GM21423 (cell line): ENCODE data around the gene BOLL.
"Not testable (repeated sequence)": the region's sequence is repeated elsewhere in the genome, so short reads cannot be mapped to it uniquely, and the experiment has no call there.

ENCODE experiments used
- ATAC-seq: cut with Tn5 transposase; IDR thresholded peaks from one replicate; pipeline ENCODE4 v1.9.1; 2021; ENCODE audit warnings: mild to moderate bottlenecking, moderate library complexity; ENCODE audit not compliant: unreplicated experiment

Gene BOLL

GRCh38 chr2:197707316-197708213 lies 77.6 kb downstream of the BOLL start:
- no peak for ATAC-seq

GRCh38 chr2:197706839-197707207 lies 78.3 kb downstream of the BOLL start:
- ATAC-seq: no peak

DNA sequence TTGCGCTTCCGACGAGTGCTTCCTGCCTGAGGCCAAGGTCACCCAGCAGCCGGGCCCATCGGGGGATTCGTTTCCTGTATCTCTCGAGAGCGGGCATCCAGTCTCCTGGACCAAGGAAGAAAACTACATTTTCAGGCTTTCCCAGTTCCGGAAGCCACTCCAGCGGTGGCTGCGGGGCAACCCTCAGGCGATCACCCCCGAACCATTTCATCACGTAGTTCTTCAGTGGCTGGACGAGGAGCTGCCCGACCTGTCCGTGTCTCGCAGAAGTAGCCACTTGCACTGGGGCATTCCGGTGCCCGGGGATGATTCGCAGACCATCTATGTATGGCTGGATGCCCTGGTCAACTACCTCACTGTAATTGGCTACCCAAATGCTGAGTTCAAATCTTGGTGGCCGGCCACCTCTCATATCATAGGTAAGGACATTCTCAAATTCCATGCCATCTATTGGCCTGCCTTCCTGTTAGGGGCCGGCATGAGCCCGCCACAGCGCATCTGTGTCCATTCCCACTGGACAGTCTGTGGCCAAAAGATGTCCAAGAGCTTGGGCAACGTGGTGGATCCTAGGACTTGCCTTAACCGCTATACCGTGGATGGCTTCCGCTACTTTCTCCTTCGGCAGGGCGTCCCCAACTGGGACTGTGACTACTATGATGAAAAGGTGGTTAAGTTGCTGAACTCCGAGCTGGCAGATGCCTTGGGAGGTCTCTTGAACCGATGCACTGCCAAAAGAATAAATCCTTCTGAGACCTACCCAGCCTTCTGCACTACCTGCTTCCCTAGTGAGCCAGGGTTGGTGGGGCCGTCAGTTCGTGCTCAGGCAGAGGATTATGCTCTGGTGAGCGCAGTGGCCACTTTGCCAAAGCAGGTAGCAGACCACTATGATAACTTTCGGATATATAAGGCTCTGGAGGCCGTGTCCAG lies 78.9 kb downstream of the BOLL start:
- ATAC-seq: no peak

DNA sequence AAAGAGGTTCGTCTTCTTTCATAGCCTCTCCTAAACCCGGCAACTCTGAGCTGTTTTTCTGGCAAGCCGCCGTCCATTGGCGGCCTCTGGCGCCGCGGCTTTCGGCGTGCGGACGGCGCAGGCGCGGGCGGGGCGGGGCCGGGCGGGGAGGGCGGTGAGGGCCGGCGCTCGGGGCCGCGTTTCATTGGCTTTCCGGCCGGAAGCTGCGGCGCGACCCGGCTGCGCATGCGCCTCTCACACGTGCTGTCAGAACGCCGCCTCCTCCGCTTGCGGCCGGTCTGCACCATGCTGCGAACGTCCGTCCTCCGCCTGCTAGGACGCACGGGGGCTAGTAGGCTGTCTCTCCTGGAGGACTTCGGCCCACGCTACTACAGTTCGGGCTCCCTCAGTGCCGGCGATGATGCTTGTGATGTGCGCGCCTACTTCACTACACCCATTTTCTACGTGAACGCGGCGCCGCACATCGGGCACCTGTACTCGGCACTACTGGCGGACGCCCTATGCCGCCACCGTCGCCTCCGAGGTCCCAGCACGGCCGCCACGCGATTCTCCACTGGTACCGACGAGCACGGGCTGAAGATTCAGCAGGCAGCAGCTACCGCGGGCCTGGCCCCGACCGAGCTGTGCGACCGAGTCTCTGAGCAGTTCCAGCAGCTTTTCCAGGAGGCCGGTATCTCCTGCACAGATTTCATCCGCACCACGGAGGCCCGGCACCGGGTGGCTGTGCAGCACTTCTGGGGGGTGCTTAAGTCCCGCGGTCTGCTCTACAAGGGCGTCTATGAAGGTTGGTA lies 79.8 kb downstream of the BOLL start, which contains the start of gene MARS2:
Gene MARS2, plus strand, starts transcription at position 249 of the 791 bp plus-strand sequence. Its CDS starts 37 bp downstream, at position 286.
- peak; percentile 83 for ATAC-seq

- peak; percentile 32 for ATAC-seq
These were observed 80.5 kb downstream of the BOLL start for GRCh38 chr2:197704434-197705120.

- no peak for ATAC-seq
These were observed 84.2 kb downstream of the BOLL start for GRCh38 chr2:197700960-197701359.

GRCh38 chr2:197699724-197700123 lies 85.4 kb downstream of the BOLL start:
- ATAC-seq: not testable (repeated sequence)

- ATAC-seq: not testable (repeated sequence)
These were observed 88.5 kb downstream of the BOLL start for GRCh38 chr2:197696571-197696970.

DNA sequence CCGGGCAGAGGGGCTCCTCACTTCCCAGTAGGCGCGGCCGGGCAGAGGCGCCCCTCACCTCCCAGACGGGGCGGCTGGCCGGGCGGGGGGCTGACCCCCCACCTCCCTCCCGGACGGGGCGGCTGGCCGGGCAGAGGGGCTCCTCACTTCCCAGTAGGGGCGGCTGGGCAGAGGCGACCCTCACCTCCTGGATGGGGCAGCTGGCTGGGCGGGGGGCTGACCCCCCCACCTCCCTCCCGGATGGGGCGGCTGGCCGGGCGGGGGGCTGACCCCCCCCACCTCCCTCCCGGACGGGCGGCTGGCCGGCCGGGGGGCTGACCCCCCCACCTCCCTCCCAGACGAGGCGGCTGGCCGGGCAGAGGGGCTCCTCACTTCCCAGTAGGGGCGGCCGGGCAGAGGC lies 89.1 kb downstream of the BOLL start:
- not testable (repeated sequence) for ATAC-seq

- ATAC-seq: not testable (repeated sequence)
These were observed 89.9 kb downstream of the BOLL start for GRCh38 chr2:197695206-197695605.

GRCh38 chr2:197677483-197677882 lies 107.6 kb downstream of the BOLL start:
- ATAC-seq: no peak

DNA sequence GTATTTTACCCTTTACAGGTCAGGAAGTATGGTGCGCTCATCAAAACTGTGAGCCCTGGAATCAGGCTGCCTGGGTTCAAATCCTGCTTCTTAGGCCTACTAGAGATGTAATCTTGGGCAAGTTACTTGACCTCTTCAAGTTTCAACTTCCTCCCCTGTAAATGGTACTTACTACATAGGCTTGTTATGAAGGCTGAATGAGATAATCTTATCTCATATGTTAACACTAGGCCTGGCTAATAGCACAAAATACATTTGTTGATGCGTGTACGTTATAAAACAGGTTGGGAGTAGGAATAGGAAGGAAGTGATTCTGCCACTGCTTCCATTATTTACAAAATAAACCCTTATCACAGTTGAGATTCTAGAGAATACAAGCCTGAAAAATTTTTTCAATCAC lies 108.1 kb downstream of the BOLL start:
- no peak for ATAC-seq
